K562 (cell line): ENCODE data around the gene CEP72. TPM values are rescaled to one million over a fixed set of nuclear protein-coding genes. Genes with fewer than 3 reads are reported as not detected.

ENCODE experiments used
- ATAC-seq: fragments of 200-7000 bp; cut with Tn5 transposase; 3 replicates; pipeline ENCODE4 v1.9.1; 2020; ENCODE audit warnings: moderate library complexity
- BruUV-seq: library from RNA; stranded (reverse); fragments of 400-500 nt; replicated peaks from 2 replicates; lab custom pipeline; 2021; lab: Mats Ljungman, UMichigan
- CTCF ChIA-PET: fragments of 300-600 bp; formaldehyde crosslinking; extraction: SDS; loops from one replicate; lab custom pipeline; 2021; ENCODE audit warnings: low intra/inter-chr PET ratio; lab: Yijun Ruan, JAX
- POLR2A ChIA-PET: fragments of 300-600, 350-650 bp; sonication (Branson Sonifier 250); formaldehyde crosslinking; extraction: SDS; loops from one replicate; lab custom pipeline; 2021; ENCODE audit warnings: antibody characterized with exemption, inconsistent platforms; lab: Yijun Ruan, JAX
- DNase-seq, 4 experiments: peaks; one replicate each; pipeline versions ENCODE4 v3.0.0 to v3.0.0-alpha.2; 2011 to 2018; ENCODE audit warnings: low spot score in 3 of 4, mixed read lengths in 3 of 4; ENCODE audit errors: extremely low read depth in 1 of 4
- FAIRE-seq: peaks from 2 replicates; lab custom pipeline; 2011; peaks lifted over from hg19 to GRCh38; lab: Jason Lieb, UNC
- H2AFZ ChIP-seq: 2 replicates; pipeline ENCODE4 v1.6.0; 2011; ENCODE audit warnings: low read depth, low read length, control low read depth, inconsistent platforms
- H3K27ac ChIP-seq: fragments of 200-600 bp; 3 replicates; pipeline ENCODE4 v1.8.0; 2011; ENCODE audit warnings: low read depth, mild to moderate bottlenecking, control low read depth, inconsistent platforms, low read length, moderate library complexity, mixed read lengths; ENCODE audit errors: extremely low read depth
- H3K27me3 ChIP-seq, 2 experiments: fragments of 300-600 bp in 1 of 2; 2 replicates in 1 of 2; 3 replicates in 1 of 2; pipeline versions ENCODE4 v1.6.0 to v1.8.0; 2011; ENCODE audit warnings: inconsistent platforms in 2 of 2, low read length in 2 of 2, mild to moderate bottlenecking in 1 of 2, mixed read lengths in 1 of 2, moderate library complexity in 1 of 2; ENCODE audit not compliant: control insufficient read depth in 2 of 2, insufficient read depth in 2 of 2
- H3K36me3 ChIP-seq: fragments of 300-600 bp; 3 replicates; pipeline ENCODE4 v1.8.0; 2011; ENCODE audit warnings: mild to moderate bottlenecking, low read length, inconsistent platforms; ENCODE audit not compliant: control insufficient read depth, insufficient read depth
- H3K4me1 ChIP-seq, 2 experiments: fragments of 200-600 bp in 1 of 2; replicated peaks in 1 of 2; 2 replicates in 1 of 2; 3 replicates in 1 of 2; pipeline versions ENCODE4 v1.5.1 to v1.8.0; 2011; ENCODE audit warnings: inconsistent platforms in 2 of 2, low read length in 2 of 2, mild to moderate bottlenecking in 1 of 2, mixed read lengths in 1 of 2, moderate library complexity in 1 of 2; ENCODE audit not compliant: control insufficient read depth in 2 of 2, insufficient read depth in 2 of 2
- H3K4me2 ChIP-seq: 2 replicates; pipeline ENCODE4 v1.6.1; 2011; ENCODE audit warnings: low read length, control low read depth, inconsistent platforms, mixed read lengths; ENCODE audit not compliant: insufficient read depth
- H3K4me3 ChIP-seq: fragments of 200-600 bp; sonication (generic), shearing (Covaris generic); 2 replicates; pipeline ENCODE4 v1.5.1; 2016; ENCODE audit warnings: control low read depth, inconsistent platforms
- H3K79me2 ChIP-seq: fragments of 200-600 bp; 3 replicates; pipeline ENCODE4 v1.8.0; 2011; ENCODE audit warnings: low read length, inconsistent platforms; ENCODE audit not compliant: control insufficient read depth, insufficient read depth
- H3K9ac ChIP-seq, 2 experiments: 2 replicates each; pipeline versions ENCODE4 v1.6.0 to v1.6.1; 2011; ENCODE audit warnings: low read depth in 2 of 2, low read length in 2 of 2, control low read depth in 1 of 2, inconsistent platforms in 1 of 2, mild to moderate bottlenecking in 1 of 2, mixed read lengths in 1 of 2; ENCODE audit not compliant: insufficient read depth in 1 of 2
- H3K9me1 ChIP-seq: one replicate; pipeline ENCODE4 v1.6.0; 2011; ENCODE audit warnings: inconsistent platforms, mild to moderate bottlenecking, low read length, moderate library complexity; ENCODE audit not compliant: control insufficient read depth, insufficient read depth
- H3K9me3 ChIP-seq: replicated peaks from 2 replicates; pipeline ENCODE4 v1.5.1; 2011; ENCODE audit warnings: low read depth, low read length, inconsistent platforms; ENCODE audit not compliant: control insufficient read depth, insufficient read depth
- H4K20me1 ChIP-seq: replicated peaks from 2 replicates; pipeline ENCODE4 v1.6.1; 2011; ENCODE audit warnings: low read length, inconsistent platforms, mixed read lengths; ENCODE audit not compliant: control insufficient read depth, insufficient read depth
- CTBP1 ChIP-seq: fragments of 450-650 bp; IDR thresholded peaks from 2 replicates; pipeline ENCODE4 v1.6.1; 2016; ENCODE audit warnings: borderline replicate concordance
- L3MBTL2 ChIP-seq: fragments of 450-650 bp; IDR thresholded peaks from 2 replicates; pipeline ENCODE4 v1.6.1; 2016; ENCODE audit warnings: mild to moderate bottlenecking, moderate library complexity
- MEIS2 ChIP-seq: fragments of 450-650 bp; IDR thresholded peaks from 2 replicates; pipeline ENCODE4 v1.6.1; 2014; ENCODE audit warnings: mild to moderate bottlenecking; ENCODE audit not compliant: partially characterized antibody
- NR2F6 ChIP-seq: fragments of 450-650 bp; formaldehyde crosslinking; IDR thresholded peaks from 2 replicates; pipeline ENCODE4 v1.4.0; 2020; ENCODE audit warnings: mild to moderate bottlenecking
- SMARCA5 ChIP-seq: fragments of 450-650 bp; IDR thresholded peaks from 2 replicates; pipeline ENCODE4 v1.6.1; 2016
- TRIM25 ChIP-seq: fragments of 450-650 bp; IDR thresholded peaks from 2 replicates; pipeline ENCODE4 v1.7.0; 2016; ENCODE audit warnings: borderline replicate concordance
- ZNF184 ChIP-seq: sonication (generic); formaldehyde crosslinking; IDR thresholded peaks from 2 replicates; pipeline ENCODE4 v1.5.0; 2020; ENCODE audit warnings: missing genetic modification reagents
- ZNF217 ChIP-seq: sonication (generic); formaldehyde crosslinking; IDR thresholded peaks from 2 replicates; pipeline ENCODE4 v1.8.0; 2022; ENCODE audit warnings: mild to moderate bottlenecking, missing genetic modification reagents
- ZNF695 ChIP-seq: fragments of 450-650 bp; formaldehyde crosslinking; IDR thresholded peaks from 2 replicates; pipeline ENCODE4 v1.4.0; 2020; ENCODE audit warnings: mild to moderate bottlenecking, moderate library complexity
- WGBS: fragments of 100-300 bp; shearing (Covaris generic); methylation state at CpG from one replicate; pipeline ENCODE4 v1.1.6; 2016; ENCODE audit warnings: low coverage, mixed read lengths; ENCODE audit not compliant: insufficient coverage; ENCODE audit errors: missing lambda C conversion rate; 5-methylcytosine and 5-hydroxymethylcytosine counted together
- in situ Hi-C: fragments of 300-500 bp; cut with MboI; formaldehyde crosslinking; loops from 4 replicates; pipeline ENCODE4 v1.15.0; 2018; ENCODE audit warnings: inconsistent platforms, mixed read lengths
- intact Hi-C: fragments of 100-400 bp; cut with micrococcal nuclease; formaldehyde crosslinking; loops from 2 replicates; pipeline ENCODE4 v1.14.2; 2022
- polyA plus RNA-seq, 8 experiments: library from polyadenylated mRNA; depleted of rRNA in 4 of 8; stranded (reverse) in 5 of 8; unstranded in 3 of 8; fragments of >200 nt; fragmentation: Nextera tagmentation in 2 of 8; fragmentation: Illumina TruSeq in 1 of 8; extraction: Ambion mirVana in 2 of 8; extraction: Trizol in 1 of 8; gene quantifications; 2 replicates each; pipeline versions ENCODE4 v1.2.1 to v1.2.3, GENCODE V29; 2011 to 2014; ENCODE audit warnings: inconsistent platforms in 1 of 8, missing spikeins in 1 of 8
- total RNA-seq, 7 experiments: library from RNA; depleted of rRNA in 6 of 7; stranded (reverse); fragments of >200 nt in 6 of 7; fragmentation: Illumina TruSeq in 2 of 7; extraction: Trizol in 2 of 7; gene quantifications; 2 replicates each; pipeline versions ENCODE4 v1.2.1 to v1.2.3, GENCODE V29; 2011 to 2021; ENCODE audit warnings: low replicate concordance in 1 of 7
- TF ChIP-seq, protein P1 (sequence below): sonication (generic); formaldehyde crosslinking; IDR thresholded peaks from 2 replicates; pipeline ENCODE4 v1.9.0; 2022; ENCODE audit warnings: mild to moderate bottlenecking, missing genetic modification reagents

Gene CEP72
- total and polyA plus RNA-seq, 9 of the 15 experiments (the other 6 are each of a cell fraction or from before 2014, with no cell fraction given), result 0.89 to 38.1 (median 14.2) TPM

GRCh38 chr5:589173-589572 lies 23.0 kb upstream of the CEP72 start:
- H2AFZ ChIP-seq, result no peak overlapping the region
- ATAC-seq (no peak), DNase-seq (no peak), FAIRE-seq (no peak)
- no peaks in the 10 kb centered on the region; the same call in 1 of the 2 replicates for H4K20me1 ChIP-seq
- no peaks in the 10 kb centered on the region for H3K79me2 ChIP-seq
- no peak for TF ChIP-seq SMARCA5
- TF ChIP-seq ZNF217 (CRISPR knock-in tag), result no peak
- TF ChIP-seq NR2F6 (CRISPR knock-in tag), result no peak
- no peak for TF ChIP-seq MEIS2
- TF ChIP-seq, protein P1, sequence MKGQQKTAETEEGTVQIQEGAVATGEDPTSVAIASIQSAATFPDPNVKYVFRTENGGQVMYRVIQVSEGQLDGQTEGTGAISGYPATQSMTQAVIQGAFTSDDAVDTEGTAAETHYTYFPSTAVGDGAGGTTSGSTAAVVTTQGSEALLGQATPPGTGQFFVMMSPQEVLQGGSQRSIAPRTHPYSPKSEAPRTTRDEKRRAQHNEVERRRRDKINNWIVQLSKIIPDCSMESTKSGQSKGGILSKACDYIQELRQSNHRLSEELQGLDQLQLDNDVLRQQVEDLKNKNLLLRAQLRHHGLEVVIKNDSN (CRISPR knock-in tag), result no peak
- no peak for TF ChIP-seq ZNF184 (CRISPR knock-in tag)
- no peak for TF ChIP-seq TRIM25
- TF ChIP-seq CTBP1, result no peak
- TF ChIP-seq ZNF695 (CRISPR knock-in tag), result no peak
- TF ChIP-seq L3MBTL2, result no peak
- intact Hi-C loops, result no loop called here
- H3K36me3 ChIP-seq, result no peaks in the 10 kb centered on the region
- BruUV-seq, result no TSS peak
- no peaks in the 10 kb centered on the region for H3K9me3 ChIP-seq
- no peak overlapping the region for H3K9ac ChIP-seq
- POLR2A ChIA-PET, result interaction anchor here (0.7 to 1.0 kb wide), 2 partner anchors 9 to 60 kb away, joined by 3 read pairs; no protein-coding TSS in a partner anchor
- H3K4me3 ChIP-seq, result no peak overlapping the region
- H3K4me1 ChIP-seq, result no peaks in the 10 kb centered on the region; a peak in 1 of 5 replicates
- in situ Hi-C loops, result no loop called here
- H3K9me1 ChIP-seq, result no peaks in the 10 kb centered on the region
- 0% methylated on average over 1 of the region's 1 CpG for WGBS
- CTCF ChIA-PET, result no interaction called here
- H3K27ac ChIP-seq, result no peak overlapping the region
- peaks cover 13 to 57% of the 10 kb centered on the region in 2 experiments for H3K27me3 ChIP-seq
- H3K4me2 ChIP-seq, result no peak overlapping the region
